HG02571 (cell line): ENCODE results near the gene PHTF1.

Experiments used
- ATAC-seq: cut with Tn5 transposase; IDR thresholded peaks from one replicate; pipeline ENCODE4 v1.9.1; 2021; ENCODE audit warnings: mild to moderate bottlenecking, moderate library complexity; ENCODE audit not compliant: unreplicated experiment

The PHTF1 gene

DNA sequence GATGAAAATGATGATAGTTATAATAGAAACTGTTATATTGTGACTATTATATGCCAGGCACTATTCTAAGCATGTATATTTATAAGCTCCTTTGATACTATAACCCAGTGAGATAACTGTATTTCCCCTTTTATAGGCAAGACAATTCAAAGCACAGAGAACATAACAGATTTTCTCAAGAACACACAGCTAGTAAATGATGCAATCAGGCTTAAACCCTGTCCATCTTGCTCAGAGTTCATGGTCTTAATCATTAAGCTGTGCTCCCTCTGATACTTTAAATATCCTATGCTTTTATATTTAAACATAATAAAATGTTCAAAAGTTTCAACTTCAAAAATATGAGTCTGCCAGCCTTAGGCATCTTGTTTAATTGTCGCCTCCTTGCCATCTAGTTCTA is 88.6 kb downstream of the PHTF1 start:
- ATAC-seq = no peak

DNA sequence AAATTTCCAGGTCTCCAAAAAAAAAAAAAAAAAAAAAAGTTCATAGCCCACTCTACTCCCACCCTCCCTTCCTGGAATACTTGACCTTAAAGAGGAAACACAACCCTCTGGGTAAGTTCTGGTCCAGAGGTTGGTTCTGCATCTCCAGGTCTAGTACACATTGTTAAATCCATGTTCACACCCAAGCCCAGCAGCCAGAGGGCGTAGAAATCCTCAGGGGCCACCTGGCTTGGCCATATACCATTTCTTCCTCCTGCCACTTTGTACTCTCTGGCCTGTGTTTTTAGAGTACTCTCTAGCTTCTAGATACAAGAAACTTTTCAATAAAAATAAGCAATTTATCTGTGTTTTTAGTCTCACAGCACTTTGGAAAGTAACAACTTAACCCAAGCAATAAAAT is 89.3 kb downstream of the PHTF1 start:
- ATAC-seq = no peak

DNA sequence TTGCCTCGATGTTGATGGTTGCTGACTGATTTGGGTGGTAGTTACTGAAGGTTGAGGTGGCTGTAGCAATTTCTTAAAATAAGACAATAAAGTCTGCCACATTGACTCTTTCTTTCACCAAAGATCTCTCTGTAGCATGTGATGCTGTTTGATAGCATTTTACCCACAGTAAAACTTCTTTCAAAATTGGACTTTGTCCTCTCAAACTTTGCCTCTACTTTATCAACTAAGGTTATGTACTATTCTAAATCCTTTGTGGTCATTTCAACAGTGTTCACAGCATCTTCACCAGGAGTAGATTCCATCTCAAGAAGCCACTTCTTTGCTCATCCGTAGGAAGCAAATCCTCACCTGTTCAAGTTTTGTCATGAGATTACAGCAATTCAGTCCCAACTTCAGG is 93.2 kb downstream of the PHTF1 start:
- no peak for ATAC-seq

DNA sequence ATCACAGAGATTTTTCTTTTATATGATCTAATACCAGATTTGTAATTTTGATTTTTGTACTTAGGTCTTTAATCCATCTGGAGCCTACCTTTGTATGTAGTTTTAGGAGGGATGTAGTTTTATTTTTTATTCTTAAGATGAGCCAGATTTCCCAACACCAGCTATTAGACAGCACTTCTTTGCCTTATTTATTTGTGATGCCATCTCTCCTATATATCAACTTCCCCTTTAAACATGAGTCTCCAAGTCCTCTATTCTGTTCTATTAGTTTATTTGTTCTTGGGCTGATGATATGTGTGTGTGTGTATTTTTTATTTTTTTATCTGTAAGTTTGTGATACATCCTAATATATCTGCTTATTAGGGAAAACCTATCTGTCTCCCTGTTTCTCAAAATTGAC is 94.2 kb downstream of the PHTF1 start:
- no peak for ATAC-seq

DNA sequence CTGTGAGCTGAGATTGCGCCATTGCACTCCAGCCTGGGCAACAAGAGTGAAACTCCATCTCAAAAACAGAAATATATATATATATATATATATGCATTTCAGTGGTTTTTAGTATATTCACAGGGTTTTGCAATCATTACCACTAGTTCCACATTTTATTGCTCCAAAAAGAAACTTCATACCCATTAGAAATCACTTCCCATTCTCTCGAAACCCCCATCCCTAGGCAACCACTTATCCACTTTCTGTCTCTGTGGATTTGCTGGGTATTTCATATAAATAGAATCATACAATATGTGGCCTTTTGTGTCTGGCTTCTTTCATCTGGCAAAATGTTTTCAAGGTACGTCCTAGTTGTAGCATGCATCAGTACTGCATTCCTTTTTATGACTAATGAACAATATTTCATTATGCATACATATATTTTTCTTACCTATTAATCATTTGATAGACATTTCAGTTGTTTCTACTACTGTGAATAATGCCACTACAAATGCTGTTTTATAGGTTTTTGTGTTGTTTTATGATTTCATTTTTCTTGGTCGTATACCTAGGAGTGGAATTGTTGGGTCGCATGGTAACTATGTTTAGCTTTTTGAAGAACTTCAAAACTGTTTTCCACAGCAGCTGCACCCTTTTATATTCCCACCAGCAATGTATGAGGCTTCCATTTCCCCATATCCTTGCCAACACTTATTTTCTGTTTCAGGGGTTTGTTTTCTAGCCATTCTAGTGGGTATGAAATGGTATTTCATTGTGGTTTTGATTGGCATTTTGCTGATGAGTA is 95.9 kb downstream of the PHTF1 start:
- ATAC-seq = no peak

DNA sequence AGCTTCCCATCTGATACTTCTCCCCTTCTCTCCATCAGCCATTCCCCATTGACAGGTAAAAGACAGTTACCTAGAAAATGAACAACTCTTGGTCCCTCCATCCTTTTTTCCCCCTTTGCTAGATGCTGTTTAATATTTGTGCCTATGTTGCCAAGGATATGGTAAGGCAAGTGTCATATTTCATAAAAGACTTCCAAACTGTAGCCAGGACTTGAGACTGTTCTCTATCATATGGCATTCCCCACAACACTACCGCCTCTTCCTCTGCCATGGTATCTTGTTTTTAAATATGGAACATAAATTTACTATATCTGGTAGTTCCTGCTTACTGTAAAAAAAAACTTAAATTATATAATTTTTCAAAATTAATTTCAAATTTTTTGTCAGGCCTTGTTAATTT is 97.2 kb downstream of the PHTF1 start:
- ATAC-seq = no peak

DNA sequence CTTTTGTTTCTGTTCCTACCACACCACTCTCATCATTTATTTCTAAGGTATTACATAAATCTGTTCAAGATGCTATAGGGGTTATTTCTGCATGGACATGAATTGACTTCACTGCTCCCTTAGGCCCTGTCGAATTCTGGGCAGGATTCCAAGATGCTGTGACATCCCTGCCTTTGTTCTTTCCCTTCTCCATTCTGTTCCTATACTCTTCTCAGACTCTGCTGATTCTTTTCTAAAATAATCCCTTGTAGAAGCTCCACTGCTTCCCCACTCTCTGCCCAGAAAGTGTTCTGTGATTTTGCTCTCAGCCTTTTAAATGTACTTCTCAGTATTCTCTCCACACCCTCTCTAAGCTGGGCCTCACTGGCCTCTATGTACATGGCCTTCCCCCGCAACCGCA is 99.2 kb downstream of the PHTF1 start:
- no peak for ATAC-seq

DNA sequence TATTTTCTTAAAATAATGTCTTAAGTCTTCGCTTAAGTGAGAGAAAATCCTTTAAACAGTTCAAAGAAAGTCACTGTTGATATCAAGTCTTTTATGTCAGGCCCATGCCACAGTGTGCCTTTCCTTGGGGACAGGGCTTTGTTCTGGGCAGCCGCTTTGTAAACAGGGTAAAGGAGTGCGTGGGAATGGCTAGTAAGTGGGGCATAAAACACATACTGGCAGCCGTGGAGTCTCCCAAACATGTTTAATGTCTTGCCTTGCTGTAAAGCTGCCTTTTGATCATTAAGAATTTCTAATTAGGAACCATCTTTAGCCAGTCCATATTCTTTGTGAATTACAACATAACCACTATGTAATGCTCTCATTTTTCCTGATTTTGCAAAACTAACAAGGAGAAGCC is 99.7 kb downstream of the PHTF1 start:
- ATAC-seq = no peak

DNA sequence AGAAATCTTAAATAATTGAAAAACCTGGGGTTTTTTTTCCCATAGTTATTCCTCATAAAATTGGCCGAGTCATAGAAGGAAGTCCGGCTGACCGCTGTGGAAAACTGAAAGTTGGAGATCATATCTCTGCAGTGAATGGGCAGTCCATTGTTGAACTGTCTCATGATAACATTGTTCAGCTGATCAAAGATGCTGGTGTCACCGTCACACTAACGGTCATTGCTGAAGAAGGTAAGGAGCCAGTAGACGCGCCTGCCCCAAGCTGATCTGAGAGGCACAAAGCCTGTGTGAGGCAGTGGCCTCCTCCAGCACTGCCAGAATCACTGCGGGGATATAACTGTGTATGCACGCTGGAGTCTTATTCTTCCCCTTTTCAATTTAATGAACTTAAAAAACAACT is 100.3 kb downstream of the PHTF1 start:
- ATAC-seq = no peak

DNA sequence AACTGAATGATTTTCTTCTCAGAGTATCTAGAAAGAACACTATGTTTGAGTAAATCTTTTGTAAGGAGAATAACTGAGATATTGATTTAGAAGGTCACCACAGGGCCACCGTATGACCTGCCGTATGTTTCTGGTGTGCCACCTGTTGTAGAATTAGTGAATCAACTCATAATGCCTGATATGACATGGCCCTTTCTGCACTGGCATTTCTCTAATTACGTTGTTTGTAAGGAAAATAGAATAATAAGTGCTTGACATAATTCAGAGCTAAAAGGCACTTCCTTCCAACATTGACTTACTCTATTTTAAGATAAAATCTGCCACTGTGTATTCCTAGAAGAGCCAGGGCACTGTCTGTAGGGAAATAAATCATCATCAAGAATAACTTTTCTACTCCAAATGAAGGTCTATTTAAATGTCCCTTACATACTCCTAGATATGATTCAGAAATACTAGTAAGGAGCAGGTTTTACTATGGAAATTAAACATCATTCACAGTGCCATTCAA is 101.7 kb downstream of the PHTF1 start:
- no peak for ATAC-seq

DNA sequence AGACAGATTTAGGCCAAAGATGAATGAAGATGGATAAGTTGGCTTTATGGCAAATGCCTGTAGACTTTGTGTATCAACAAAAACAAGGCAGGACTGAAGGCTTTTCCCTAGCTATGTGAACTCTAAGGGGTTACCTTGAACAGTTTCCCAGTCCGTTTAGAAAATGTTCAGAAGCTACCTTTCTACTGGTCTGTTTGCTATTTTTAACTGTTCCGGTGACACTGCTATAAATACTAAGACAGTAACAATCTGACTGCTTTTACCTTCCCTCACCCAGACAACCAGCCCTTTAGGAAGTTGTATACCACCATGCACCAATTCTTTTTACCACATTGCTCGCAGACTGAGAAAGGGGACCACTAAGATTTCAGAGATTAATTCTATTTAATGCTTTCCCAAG is 102.2 kb downstream of the PHTF1 start:
- no peak for ATAC-seq

DNA sequence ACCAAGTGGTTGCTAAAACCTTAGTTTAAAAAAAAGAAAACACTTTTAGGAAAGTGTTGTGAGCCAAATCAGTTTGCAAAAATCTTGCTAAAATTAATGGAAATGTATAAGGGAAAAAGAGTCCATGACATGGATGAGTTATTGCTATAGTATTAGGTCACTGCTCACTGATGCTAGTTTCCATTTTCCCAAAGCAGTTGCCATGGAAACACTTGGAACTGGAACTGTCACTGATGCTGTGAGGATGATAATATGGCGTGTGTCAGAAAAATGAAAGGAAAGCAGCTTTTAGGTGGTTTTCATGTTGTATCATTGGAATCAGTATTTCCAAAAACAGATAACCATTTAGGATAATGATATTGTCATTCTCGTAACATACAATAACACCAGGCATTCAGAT is 104.4 kb downstream of the PHTF1 start:
- no peak for ATAC-seq

DNA sequence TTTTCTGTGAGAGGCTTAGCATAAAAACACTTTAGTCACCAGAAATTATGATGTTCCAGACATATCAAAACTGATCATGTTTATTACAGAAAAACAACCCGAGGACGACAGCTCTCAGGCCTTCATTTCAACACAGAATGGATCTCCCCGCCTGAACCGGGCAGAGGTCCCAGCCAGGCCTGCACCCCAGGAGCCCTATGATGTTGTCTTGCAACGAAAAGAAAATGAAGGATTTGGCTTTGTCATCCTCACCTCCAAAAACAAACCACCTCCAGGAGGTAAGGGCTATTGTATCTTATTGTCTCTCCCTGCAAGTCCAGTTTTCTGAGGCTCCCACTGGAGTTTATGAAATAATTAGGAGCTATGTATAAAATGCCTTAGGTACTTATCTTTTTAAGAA is 105.5 kb downstream of the PHTF1 start:
- no peak for ATAC-seq

DNA sequence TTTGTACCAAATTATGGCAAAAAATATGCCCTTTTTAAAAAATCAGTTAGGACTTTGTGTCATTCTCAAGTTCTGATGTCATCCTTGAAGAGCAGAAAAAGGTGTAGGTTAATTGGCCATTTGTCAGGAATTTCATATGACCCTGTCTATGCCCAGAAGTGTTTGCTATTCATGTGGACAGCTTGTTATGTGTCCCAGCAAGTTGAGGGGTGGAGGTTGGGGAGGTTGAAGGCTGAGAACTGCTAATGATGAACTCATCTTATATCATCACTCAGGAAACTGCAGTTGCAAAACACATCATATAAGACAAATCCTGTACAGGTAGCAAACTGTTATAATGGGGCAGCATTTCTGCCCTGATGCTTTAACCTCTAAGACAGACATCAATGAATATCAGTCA is 106.5 kb downstream of the PHTF1 start:
- no peak for ATAC-seq

DNA sequence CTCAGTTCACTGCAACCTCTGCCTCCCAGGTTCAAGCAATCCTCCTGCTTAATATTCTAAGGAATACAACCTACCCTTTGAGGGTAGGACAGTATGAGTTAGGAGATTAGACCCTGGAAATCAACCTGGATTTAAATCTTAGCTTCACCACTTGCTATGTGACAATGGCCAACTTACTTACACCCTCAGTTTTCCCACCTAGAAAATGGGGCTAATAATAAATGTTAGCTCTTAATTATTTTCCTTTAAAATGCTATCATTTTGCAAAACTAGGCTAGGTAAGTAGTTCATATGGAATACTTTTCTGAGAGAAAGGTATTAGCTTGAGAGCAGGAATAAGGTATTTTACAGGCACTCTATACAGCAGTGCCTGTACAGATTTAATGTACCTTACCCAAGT is 110.8 kb downstream of the PHTF1 start:
- ATAC-seq = no peak

DNA sequence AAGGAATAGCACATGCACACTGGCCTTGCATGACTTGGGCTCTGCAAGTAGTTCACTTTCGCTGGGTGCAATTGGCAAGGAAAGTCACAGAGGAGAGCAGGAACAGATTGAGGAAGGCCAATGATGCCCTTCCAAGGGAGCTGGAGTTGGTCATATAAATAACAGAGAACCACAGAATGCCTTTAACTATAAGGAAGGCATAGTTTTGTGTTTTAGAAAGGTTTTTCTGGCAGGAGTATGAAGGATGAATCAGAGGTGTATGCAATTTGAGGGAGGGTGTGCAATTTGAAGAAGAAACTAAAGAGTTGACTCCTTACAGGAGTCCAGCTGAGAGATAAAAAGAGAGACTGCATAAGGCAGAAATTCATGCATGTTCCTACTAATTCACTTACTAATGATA is 112.1 kb downstream of the PHTF1 start:
- no peak for ATAC-seq
